ENCODE measurements around the gene ZMYND10. TPM values are rescaled to one million over a fixed set of nuclear protein-coding genes. Genes with fewer than 3 reads are reported as not detected.

ZMYND10 gene
- total RNA-seq, 2 donors from 2014 or later = 0.23 to 0.24 TPM

GRCh38 chr3:50352781-50353180 lies 7.2 kb upstream of the ZMYND10 start:
- DNase-seq (ENCODE audit: low spot score) = no peak
- intact Hi-C loops (cut with DNase I) = loop anchor here in 1 of 2 donors (1.0 kb wide), 1 partner anchor 30 kb away; the partner anchor contains the start of gene HYAL2

GRCh38 chr3:50351323-50351697 lies 5.8 kb upstream of the ZMYND10 start:
- intact Hi-C loops (cut with DNase I) = no loop called here
- DNase-seq (ENCODE audit: low spot score) = no peak

- intact Hi-C loops (cut with DNase I) = no loop called here
- DNase-seq (ENCODE audit: low spot score) = peak; percentile 99
These were observed 5.2 kb upstream of the ZMYND10 start, which contains the start of the genes CYB561D2 and NPRL2 for GRCh38 chr3:50350527-50351322. CYB561D2 (plus strand) TSS chr3:50350862; CDS start chr3:50351434, 572 bp downstream. NPRL2 (minus strand) TSS chr3:50350775; CDS start chr3:50350652, 123 bp downstream.

GRCh38 chr3:50350213-50350526 lies 4.6 kb upstream of the ZMYND10 start:
- no peak for DNase-seq (ENCODE audit: low spot score)
- intact Hi-C loops (cut with DNase I) = no loop called here

GRCh38 chr3:50347187-50347813 lies 1.8 kb upstream of the ZMYND10 start:
- DNase-seq (ENCODE audit: low spot score) = no peak
- intact Hi-C loops (cut with DNase I) = loop anchor here in 1 of 2 donors (5.0 kb wide), 1 partner anchor 195 kb away; no protein-coding TSS in a partner anchor

GRCh38 chr3:50345008-50345407 lies 524 bp downstream of the ZMYND10 start:
- intact Hi-C loops (cut with DNase I) = loop anchor here in 1 of 2 donors (5.0 kb wide), 1 partner anchor 197 kb away; no protein-coding TSS in a partner anchor

GRCh38 chr3:50342813-50343633 lies 2.5 kb downstream of the ZMYND10 start:
- no peak for DNase-seq (ENCODE audit: low spot score)

More at GRCh38 chr3:50345008-50345407, 524 bp downstream of the ZMYND10 start:
- no peak for DNase-seq (ENCODE audit: low spot score)

GRCh38 chr3:50341996-50342650 lies 3.4 kb downstream of the ZMYND10 start:
- intact Hi-C loops (cut with DNase I) = no loop called here
- no peak for DNase-seq (ENCODE audit: low spot score)

More at GRCh38 chr3:50342813-50343633, 2.5 kb downstream of the ZMYND10 start:
- intact Hi-C loops (cut with DNase I) = no loop called here

- DNase-seq (ENCODE audit: low spot score) = no peak
- intact Hi-C loops (cut with DNase I) = no loop called here
These were observed 4.0 kb downstream of the ZMYND10 start for GRCh38 chr3:50341537-50341936.

GRCh38 chr3:50340448-50341329 lies 4.8 kb downstream of the ZMYND10 start, which contains the start of gene RASSF1:
RASSF1 (minus strand) TSS chr3:50340836; CDS start chr3:50340805, 31 bp downstream.
- DNase-seq (ENCODE audit: low spot score) = peak; percentile 95

GRCh38 chr3:50340147-50340447 lies 5.4 kb downstream of the ZMYND10 start:
- DNase-seq (ENCODE audit: low spot score) = no peak
- intact Hi-C loops (cut with DNase I) = no loop called here

More at GRCh38 chr3:50340448-50341329, 4.8 kb downstream of the ZMYND10 start, which contains the start of gene RASSF1:
- intact Hi-C loops (cut with DNase I) = no loop called here

- intact Hi-C loops (cut with DNase I) = loop anchor here in 1 of 2 donors (10.0 kb wide), 1 partner anchor 1715 kb away; the partner anchor contains the start of gene DUSP7
- DNase-seq (ENCODE audit: low spot score) = no peak
These were observed 5.9 kb downstream of the ZMYND10 start for GRCh38 chr3:50339485-50340146.

GRCh38 chr3:50338965-50339364 lies 6.6 kb downstream of the ZMYND10 start:
- DNase-seq (ENCODE audit: low spot score) = no peak
- intact Hi-C loops (cut with DNase I) = loop anchor here in 1 of 2 donors (10.0 kb wide), 1 partner anchor 1716 kb away; the partner anchor contains the start of gene DUSP7

- intact Hi-C loops (cut with DNase I) = loop anchor here in 1 of 2 donors (10.0 kb wide), 1 partner anchor 1717 kb away; the partner anchor contains the start of gene DUSP7
- peak; percentile 100 for DNase-seq (ENCODE audit: low spot score)
These were observed 8.2 kb downstream of the ZMYND10 start for GRCh38 chr3:50337175-50337861.

GRCh38 chr3:50336452-50337174 lies 8.9 kb downstream of the ZMYND10 start:
- DNase-seq (ENCODE audit: low spot score) = peak; percentile 82
- intact Hi-C loops (cut with DNase I) = loop anchor here in 1 of 2 donors (10.0 kb wide), 1 partner anchor 1718 kb away; the partner anchor contains the start of gene DUSP7

Measured in posterior vena cava (tissue), 2 donors.